SU-DHL-6 (cell line): ENCODE results near the gene LMNA.

Experiments
- H2AFZ ChIP-seq: fragments of 200-600 bp; sonication (generic); 2 replicates; pipeline ENCODE4 v1.6.1; 2014; ENCODE audit warnings: low read depth, mild to moderate bottlenecking, moderate library complexity, mixed read lengths, antibody characterized with exemption, low read length; ENCODE audit not compliant: severe bottlenecking
- H3F3A ChIP-seq: fragments of 200-600 bp; shearing (Covaris generic); 2 replicates; pipeline ENCODE4 v1.6.0; 2016; ENCODE audit warnings: antibody characterized with exemption, mild to moderate bottlenecking; ENCODE audit not compliant: insufficient read depth
- H3K27ac ChIP-seq: fragments of 200-600 bp; sonication (generic); 2 replicates; pipeline ENCODE4 v1.5.1; 2016; ENCODE audit warnings: low read depth, mild to moderate bottlenecking, low read length, moderate library complexity, mixed read lengths
- H3K27me3 ChIP-seq: fragments of 200-600 bp; sonication (generic), shearing (Covaris generic); 2 replicates; pipeline ENCODE4 v1.6.0; 2014; ENCODE audit warnings: mild to moderate bottlenecking, low read length
- H3K36me3 ChIP-seq: fragments of 200-600 bp; sonication (generic); 2 replicates; pipeline ENCODE4 v1.6.1; 2014; ENCODE audit warnings: mild to moderate bottlenecking, low read length, mixed read lengths
- H3K4me2 ChIP-seq: fragments of 300-600, 200-600 bp; shearing (Covaris generic), sonication (generic); 2 replicates; pipeline ENCODE4 v1.6.0; 2014; ENCODE audit warnings: low read length, low read depth, mild to moderate bottlenecking; ENCODE audit not compliant: poor library complexity, severe bottlenecking
- H3K4me3 ChIP-seq: fragments of 200-600 bp; sonication (generic); 2 replicates; pipeline ENCODE4 v1.5.1; 2014; ENCODE audit warnings: antibody characterized with exemption, low read length, mild to moderate bottlenecking, mixed read lengths; ENCODE audit not compliant: insufficient read depth, poor library complexity, severe bottlenecking
- H3K79me2 ChIP-seq: fragments of 200-600 bp; sonication (generic); 2 replicates; pipeline ENCODE4 v1.6.1; 2014; ENCODE audit warnings: mild to moderate bottlenecking, low read length, moderate library complexity; ENCODE audit not compliant: insufficient read depth
- H3K9ac ChIP-seq: fragments of 200-600 bp; sonication (generic); 2 replicates; pipeline ENCODE4 v1.7.0; 2014; ENCODE audit warnings: mild to moderate bottlenecking, low read length
- H3K9me2 ChIP-seq: fragments of 200-600 bp; sonication (generic); replicated peaks from 2 replicates; pipeline ENCODE4 v1.6.1; 2014; ENCODE audit warnings: low read length; ENCODE audit not compliant: insufficient read depth
- H3K9me3 ChIP-seq: fragments of 200-600 bp; sonication (generic); 2 replicates; pipeline ENCODE4 v1.6.1; 2014; ENCODE audit warnings: low read length, mixed read lengths; ENCODE audit not compliant: insufficient read depth
- H4K20me1 ChIP-seq: fragments of 200-600 bp; sonication (generic); 2 replicates; pipeline ENCODE4 v1.6.1; 2014; ENCODE audit warnings: low read depth, mild to moderate bottlenecking, antibody characterized with exemption, low read length, moderate library complexity, mixed read lengths
- CTCF ChIP-seq: fragments of 200-600 bp; sonication (generic); IDR thresholded peaks from one replicate; pipeline ENCODE4 v1.5.1; 2017; ENCODE audit warnings: antibody characterized with exemption, mild to moderate bottlenecking, low read length, moderate library complexity; ENCODE audit not compliant: insufficient read depth, poor library complexity, severe bottlenecking
- EZH2phosphoT487 ChIP-seq: fragments of 200-600 bp; sonication (generic), shearing (Covaris generic); conservative IDR thresholded peaks from 2 replicates; pipeline ENCODE4 v1.6.1; 2018; ENCODE audit warnings: mild to moderate bottlenecking, antibody characterized with exemption, low read length, moderate library complexity, mixed read lengths

LMNA gene

DNA sequence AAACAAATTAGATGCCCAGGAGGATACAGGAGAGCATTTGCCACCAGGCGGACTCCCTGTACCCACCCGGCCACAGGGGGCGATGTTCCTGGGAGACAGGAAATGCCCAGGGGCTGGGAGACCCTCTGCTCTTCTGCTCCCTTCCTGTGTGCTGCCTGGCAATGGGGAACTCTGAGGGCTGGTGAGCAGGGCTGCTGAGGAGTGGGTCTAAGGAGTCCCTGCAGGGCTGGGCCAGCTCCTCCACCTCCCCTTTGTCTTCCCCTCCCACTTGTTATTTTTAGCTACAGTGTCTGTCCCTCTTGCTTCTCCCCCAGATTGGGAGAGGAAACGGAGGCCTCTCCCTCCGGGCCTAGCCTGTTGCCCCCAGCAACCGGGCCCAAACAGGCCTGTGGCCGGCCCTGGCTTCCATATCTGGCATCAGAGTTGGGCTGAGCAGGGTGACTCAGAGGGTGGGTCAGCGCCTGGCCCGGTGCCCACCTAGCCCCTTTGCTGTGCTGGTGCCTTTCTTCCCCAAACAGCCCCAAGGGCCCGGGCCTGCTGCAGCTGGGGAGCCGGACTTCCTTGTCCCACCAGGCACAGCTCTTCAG is 11.6 kb downstream of the LMNA start:
- Histone ChIP-seq H3K27ac (no peak overlapping the region), H3K36me3 (no peaks in the 10 kb centered on the region), H3K9ac (no peak overlapping the region), H3K27me3 (no peaks in the 10 kb centered on the region), H3K79me2 (no peaks in the 10 kb centered on the region), H3K9me2 (no peaks in the 10 kb centered on the region), H3K4me2 (no peak overlapping the region), H4K20me1 (no peaks in the 10 kb centered on the region), H2AFZ (no peak overlapping the region), H3F3A (no peaks in the 10 kb centered on the region), H3K4me3 (no peak overlapping the region), H3K9me3 (no peaks in the 10 kb centered on the region)
- TF ChIP-seq EZH2phosphoT487, result no peak
- no peak for TF ChIP-seq CTCF

GRCh38 chr1:156126630-156127534 is 12.4 kb downstream of the LMNA start:
- H3K9ac ChIP-seq, result no peak overlapping the region
- H3F3A ChIP-seq, result no peaks in the 10 kb centered on the region

DNA sequence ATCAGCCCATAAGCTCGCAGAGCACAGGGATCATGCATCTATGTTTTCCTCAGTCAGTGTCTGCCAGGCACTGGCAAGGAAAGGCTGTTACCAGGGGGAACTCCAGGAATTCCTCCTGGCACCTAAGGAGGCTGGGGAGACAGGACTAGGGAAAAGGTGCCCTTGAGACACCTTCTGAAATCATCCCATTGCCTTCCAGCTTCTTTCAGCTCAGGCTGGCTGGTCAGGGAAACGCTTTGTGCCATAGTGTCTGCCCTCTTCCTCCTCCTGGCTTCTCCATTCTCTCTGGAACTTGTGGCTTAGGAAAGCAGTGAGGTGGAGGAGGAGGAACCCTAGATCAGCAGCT is 13.8 kb downstream of the LMNA start:
- H3K4me2 ChIP-seq, result no peak overlapping the region
- TF ChIP-seq EZH2phosphoT487 (no peak), CTCF (no peak)
- H3K9me3 ChIP-seq, result no peaks in the 10 kb centered on the region
- no peak overlapping the region for H3K4me3 ChIP-seq
- H3K27ac ChIP-seq, result no peak overlapping the region
- H3K9ac ChIP-seq, result no peak overlapping the region
- H3K9me2 ChIP-seq, result no peaks in the 10 kb centered on the region
- no peak overlapping the region for H2AFZ ChIP-seq
- no peaks in the 10 kb centered on the region for H3K36me3 ChIP-seq
- H4K20me1 ChIP-seq, result no peaks in the 10 kb centered on the region
- H3F3A ChIP-seq, result no peaks in the 10 kb centered on the region
- no peaks in the 10 kb centered on the region for H3K79me2 ChIP-seq
- H3K27me3 ChIP-seq, result no peaks in the 10 kb centered on the region

More at GRCh38 chr1:156126630-156127534, 12.4 kb downstream of the LMNA start:
- Histone ChIP-seq H3K9me2 (no peaks in the 10 kb centered on the region), H3K4me2 (no peak overlapping the region), H2AFZ (no peak overlapping the region), H3K36me3 (no peaks in the 10 kb centered on the region), H3K27ac (no peak overlapping the region), H3K27me3 (no peaks in the 10 kb centered on the region), H3K79me2 (no peaks in the 10 kb centered on the region), H3K4me3 (no peak overlapping the region), H3K9me3 (no peaks in the 10 kb centered on the region), H4K20me1 (no peaks in the 10 kb centered on the region)
- TF ChIP-seq EZH2phosphoT487 (no peak), CTCF (no peak)
